NCI-H1092 (cell line): ENCODE data around the gene HIVEP3.

Source experiments
- DNase-seq: peaks from one replicate; lab custom pipeline; 2025; lab: John Stamatoyannopoulos, UW

The HIVEP3 gene

GRCh38 chr1:41461790-41462679 lies 456.7 kb downstream of the HIVEP3 start:
- no peak for DNase-seq

- no peak for DNase-seq
Observed at GRCh38 chr1:41456847-41457540, 461.7 kb downstream of the HIVEP3 start.
